Measurements from ENCODE around the gene OR4X1.
A peak's percentile ranks its signal among the peaks of the same experiment; 100 is the strongest.
"Not testable (repeated sequence)": the region's sequence is repeated elsewhere in the genome, so short reads cannot be mapped to it uniquely, and the experiment has no call there.

Gene OR4X1

DNA sequence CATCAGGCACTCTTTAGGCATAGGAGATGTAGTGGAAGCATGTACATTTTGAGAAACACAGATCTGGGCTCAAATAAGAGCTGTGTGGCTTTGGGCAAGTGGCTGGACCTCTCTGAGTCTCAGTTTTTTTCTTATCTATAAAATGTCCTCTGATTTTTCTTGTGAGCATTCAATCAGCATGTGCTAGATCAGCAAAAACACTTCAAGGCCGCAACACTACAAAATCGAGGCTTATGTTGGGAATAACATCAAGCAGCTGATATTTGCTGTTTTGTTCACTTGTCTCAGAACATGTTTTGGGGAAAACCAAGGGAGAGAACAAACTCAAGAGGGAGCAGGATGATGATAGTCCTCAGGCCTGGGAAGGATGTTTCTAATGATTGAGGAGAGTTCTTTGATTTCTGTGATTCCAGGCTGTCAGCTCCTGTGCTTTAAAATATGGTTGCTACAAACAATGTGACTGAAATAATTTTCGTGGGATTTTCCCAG, at the start of gene OR4X1:
OR4X1 (plus strand) TSS at position 439 of the 489 bp plus-strand sequence; CDS start at position 439, 0 bp downstream.
- DNase-seq: no peak

- DNase-seq: no peak
These were observed 47.2 kb upstream of the OR4X1 start, which contains the start of gene OR4B1 for GRCh38 chr11:48216510-48216909. TSS of gene OR4B1 (plus strand) at chr11:48216810. CDS start at chr11:48216810, 0 bp downstream.

DNA sequence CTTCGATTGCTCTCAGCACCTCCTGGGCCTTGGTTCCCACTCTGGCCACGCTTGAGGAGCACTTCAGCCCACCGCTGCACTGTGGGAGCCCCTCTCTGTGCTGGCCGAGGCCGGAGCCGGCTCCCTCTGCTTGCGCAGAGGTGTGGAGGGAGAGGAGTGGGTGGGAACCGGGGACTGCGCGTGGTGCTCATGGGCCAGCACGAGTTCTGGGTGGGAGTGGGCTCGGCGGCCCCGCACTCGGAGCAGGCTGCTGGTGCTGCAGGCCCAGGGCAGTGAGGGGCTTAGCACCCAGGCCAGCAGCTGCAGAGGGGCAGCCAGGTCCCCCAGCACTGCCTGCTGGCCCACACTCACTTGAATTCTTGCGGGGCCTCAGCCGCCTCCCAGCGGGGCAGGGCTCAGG, 34.9 kb upstream of the OR4X1 start:
- DNase-seq: no peak

GRCh38 chr11:48230057-48230456, 33.6 kb upstream of the OR4X1 start:
- DNase-seq: not testable (repeated sequence)

GRCh38 chr11:48237727-48238126, 25.9 kb upstream of the OR4X1 start:
- no peak for DNase-seq

DNA sequence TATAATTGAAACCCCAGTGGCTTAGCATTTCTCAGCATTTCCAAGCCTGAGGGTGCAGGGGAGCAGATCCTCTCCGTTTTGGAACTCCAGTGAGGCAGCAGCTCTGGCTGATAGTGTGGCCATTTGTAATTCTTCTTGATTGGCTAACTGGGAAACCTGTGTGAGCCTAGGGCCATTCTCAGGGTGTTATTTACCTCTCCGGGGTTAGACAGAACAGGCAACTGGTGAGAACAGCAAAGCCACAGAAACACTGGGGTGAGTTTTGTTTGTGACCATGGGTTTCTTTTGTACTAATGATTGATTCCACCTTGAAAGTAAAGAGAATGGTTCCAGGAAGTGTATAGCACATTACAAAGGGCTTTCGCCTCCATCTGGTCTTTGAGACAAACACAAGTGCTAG, 21.2 kb upstream of the OR4X1 start:
- no peak for DNase-seq

- no peak for DNase-seq
These were observed 18.9 kb upstream of the OR4X1 start, which contains the start of gene OR4X2 for GRCh38 chr11:48244804-48245203. TSS of gene OR4X2 (plus strand) at chr11:48245104. CDS start at chr11:48245104, 0 bp downstream.

DNA sequence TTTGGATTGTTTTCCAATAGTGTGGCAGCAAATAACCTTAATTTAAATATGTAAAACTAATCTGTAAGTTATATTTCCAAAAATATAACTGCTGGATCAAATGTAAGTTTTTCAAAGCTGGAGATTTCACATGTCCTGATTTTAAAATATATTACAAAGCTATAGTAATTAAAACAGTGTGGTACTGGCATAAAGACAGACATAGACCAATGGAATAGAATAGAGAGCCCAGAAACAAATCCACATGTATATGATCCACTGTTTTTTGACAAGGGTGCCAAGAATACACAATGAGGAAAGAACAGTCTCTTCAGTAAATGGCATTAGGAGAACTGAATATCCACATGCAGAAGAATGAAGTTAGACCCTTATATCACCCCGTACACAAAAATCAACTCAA, 14.8 kb upstream of the OR4X1 start:
- no peak for DNase-seq

DNA sequence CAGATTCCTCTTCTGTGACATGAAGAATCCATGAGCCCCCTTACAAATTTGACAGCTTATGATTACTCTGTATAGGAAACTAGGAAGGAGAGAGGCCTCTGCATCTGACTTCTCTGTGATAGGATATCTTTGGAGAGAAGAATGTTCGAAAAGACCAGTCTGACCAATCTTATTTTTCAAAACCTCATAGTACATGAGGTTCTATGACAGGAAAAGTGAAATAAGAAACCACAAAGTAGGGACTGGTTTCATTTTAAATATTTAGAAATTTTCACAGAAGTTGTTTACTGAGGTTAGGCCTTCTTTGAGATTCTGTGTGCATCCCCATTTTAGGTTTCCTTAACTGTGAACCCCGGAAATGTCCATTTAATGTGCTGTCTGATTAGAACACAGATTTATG, 2.1 kb upstream of the OR4X1 start:
- DNase-seq: no peak

- DNase-seq: no peak
These were observed 7.0 kb downstream of the OR4X1 start for GRCh38 chr11:48270621-48271020.

DNA sequence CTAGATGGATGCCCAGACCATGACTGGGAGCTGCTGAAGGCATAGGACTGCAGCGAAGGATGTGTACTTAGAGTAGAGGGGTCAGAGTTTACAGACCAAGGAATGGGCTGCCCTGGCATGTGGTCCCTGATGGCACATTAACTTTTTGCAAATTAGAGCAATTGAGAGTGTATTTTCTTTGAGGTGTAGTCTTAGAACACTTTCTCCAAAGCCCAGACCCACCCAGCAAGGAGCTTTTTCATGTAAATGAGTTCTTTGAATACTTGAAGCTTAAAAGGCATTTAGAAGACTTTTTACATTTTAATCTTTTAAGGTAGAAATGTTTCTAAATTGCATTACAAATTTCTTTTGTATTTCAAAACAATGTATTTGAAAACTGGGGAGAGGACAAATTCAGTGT, 8.9 kb downstream of the OR4X1 start:
- DNase-seq: no peak

DNA sequence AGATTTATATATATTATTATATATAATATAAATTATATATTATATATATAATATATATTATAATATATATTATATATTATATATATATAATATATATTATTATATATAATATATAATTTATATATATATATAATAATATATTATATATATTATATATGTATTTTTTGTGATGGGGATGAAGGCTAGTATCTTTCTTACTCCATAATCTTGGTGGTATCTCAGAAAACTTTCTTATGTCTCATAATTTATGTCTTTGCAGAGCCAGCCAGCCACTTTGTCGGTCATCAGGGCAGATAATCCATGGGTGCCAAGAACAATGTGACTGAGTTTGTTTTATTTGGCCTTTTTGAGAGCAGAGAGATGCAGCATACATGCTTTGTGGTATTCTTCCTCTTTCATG, 42.3 kb downstream of the OR4X1 start, which contains the start of gene OR4S1:
OR4S1 (plus strand) TSS at position 301 of the 400 bp plus-strand sequence; CDS start at position 301, 0 bp downstream.
- DNase-seq: no peak

- peak; percentile 57 for DNase-seq
These were observed 44.2 kb downstream of the OR4X1 start for GRCh38 chr11:48307760-48308386.

- not testable (repeated sequence) for DNase-seq
These were observed 49.9 kb downstream of the OR4X1 start for GRCh38 chr11:48313590-48313989.
